OCI-LY3 (cell line): ENCODE results near the gene CRYGN.
A peak's percentile ranks its signal among the peaks of the same experiment; 100 is the strongest.

Experiments
- H2AFZ ChIP-seq: fragments of 200-600, 300-600 bp; shearing (Covaris generic); 2 replicates; pipeline ENCODE4 v1.6.0; 2014; ENCODE audit warnings: antibody characterized with exemption, low read depth, low read length
- H3K27ac ChIP-seq: fragments of 200-600, 300-600 bp; sonication (generic); 2 replicates; pipeline ENCODE4 v1.5.1; 2014; ENCODE audit warnings: mild to moderate bottlenecking, low read length, moderate library complexity, mixed read lengths
- H3K27me3 ChIP-seq: fragments of 200-600, 300-600 bp; sonication (generic); 2 replicates; pipeline ENCODE4 v1.6.1; 2014; ENCODE audit warnings: low read depth, low read length, mixed read lengths
- H3K36me3 ChIP-seq: fragments of 200-600, 300-600 bp; sonication (generic); replicated peaks from 2 replicates; pipeline ENCODE3; 2014; ENCODE audit warnings: low read depth, low read length, mixed read lengths
- H3K4me1 ChIP-seq: fragments of 300-600, 200-600 bp; sonication (generic); 2 replicates; pipeline ENCODE4 v1.6.1; 2014; ENCODE audit warnings: low read length, mixed read lengths
- H3K4me2 ChIP-seq: fragments of 200-600, 300-600 bp; sonication (generic); 2 replicates; pipeline ENCODE4 v1.6.1; 2014; ENCODE audit warnings: low read length, mixed read lengths
- H3K4me3 ChIP-seq: fragments of 300-600, 200-600 bp; sonication (generic); 2 replicates; pipeline ENCODE4 v1.5.1; 2014; ENCODE audit warnings: antibody characterized with exemption, mild to moderate bottlenecking, low read length, moderate library complexity
- H3K79me2 ChIP-seq: fragments of 300-600, 200-600 bp; shearing (Covaris generic); 2 replicates; pipeline ENCODE4 v1.6.1; 2014; ENCODE audit warnings: mild to moderate bottlenecking, low read length, mixed read lengths
- H3K9ac ChIP-seq: fragments of 300-600, 200-600 bp; shearing (Covaris generic); 2 replicates; pipeline ENCODE4 v1.6.0; 2014; ENCODE audit warnings: mild to moderate bottlenecking, low read length, moderate library complexity
- H3K9me3 ChIP-seq: fragments of 200-600, 300-600 bp; shearing (Covaris generic); 2 replicates; pipeline ENCODE4 v1.6.1; 2014; ENCODE audit warnings: low read length, mixed read lengths; ENCODE audit not compliant: insufficient read depth
- H4K20me1 ChIP-seq: fragments of 200-600, 300-600 bp; sonication (generic); 2 replicates; pipeline ENCODE4 v1.6.1; 2016; ENCODE audit warnings: low read length, mixed read lengths; ENCODE audit not compliant: insufficient read depth
- CTCF ChIP-seq: fragments of 200-600, 300-600 bp; sonication (generic); IDR thresholded peaks from 2 replicates; pipeline ENCODE4 v1.5.1; 2014; ENCODE audit warnings: antibody characterized with exemption, low read length, low read depth
- EZH2phosphoT487 ChIP-seq: fragments of 200-600 bp; shearing (Covaris generic); IDR thresholded peaks from 2 replicates; pipeline ENCODE4 v1.6.1; 2018; ENCODE audit warnings: antibody characterized with exemption, mixed run types, low read depth

Gene CRYGN

GRCh38 chr7:151381348-151382078, 58.4 kb downstream of the CRYGN start:
- TF ChIP-seq EZH2phosphoT487 = no peak
- no peak for TF ChIP-seq CTCF
- Histone ChIP-seq H4K20me1 (no peaks in the 10 kb centered on the region; the same call in 1 of the 2 replicates), H3K79me2 (no peaks in the 10 kb centered on the region), H3K27me3 (peaks cover 28% of the 10 kb centered on the region), H3K9me3 (no peaks in the 10 kb centered on the region), H3K4me3 (peak overlapping the region; percentile 70), H3K9ac (peak overlapping the region; percentile 29; the same call in 1 of the 2 replicates), H3K4me1 (peaks cover 12% of the 10 kb centered on the region), H2AFZ (peak overlapping the region; percentile 62; the same call in 1 of the 2 replicates), H3K4me2 (peak overlapping the region; percentile 83), H3K36me3 (no peaks in the 10 kb centered on the region), H3K27ac (no peak overlapping the region)

GRCh38 chr7:151381098-151381347, 58.9 kb downstream of the CRYGN start:
- Histone ChIP-seq H3K4me2 (peak overlapping the region; percentile 83), H3K27ac (no peak overlapping the region), H4K20me1 (no peaks in the 10 kb centered on the region; the same call in 1 of the 2 replicates), H3K4me1 (peaks cover 12% of the 10 kb centered on the region), H3K36me3 (no peaks in the 10 kb centered on the region), H3K9ac (peak overlapping the region; percentile 29; the same call in 1 of the 2 replicates), H3K27me3 (peaks cover 28% of the 10 kb centered on the region), H3K9me3 (no peaks in the 10 kb centered on the region), H3K79me2 (no peaks in the 10 kb centered on the region), H2AFZ (peak overlapping the region; percentile 62; the same call in 1 of the 2 replicates), H3K4me3 (peak overlapping the region; percentile 70)
- no peak for TF ChIP-seq EZH2phosphoT487
- TF ChIP-seq CTCF = no peak

- Histone ChIP-seq H3K79me2 (no peaks in the 10 kb centered on the region), H3K9me3 (no peaks in the 10 kb centered on the region), H3K9ac (peak overlapping the region; percentile 29; the same call in 1 of the 2 replicates), H3K27me3 (peaks cover 28% of the 10 kb centered on the region), H3K27ac (no peak overlapping the region), H3K4me2 (peak overlapping the region; percentile 83), H4K20me1 (no peaks in the 10 kb centered on the region; the same call in none of the 2 replicates), H3K36me3 (no peaks in the 10 kb centered on the region), H3K4me1 (peaks cover 12% of the 10 kb centered on the region), H3K4me3 (peak overlapping the region; percentile 70), H2AFZ (peak overlapping the region; percentile 62; the same call in 1 of the 2 replicates)
- no peak for TF ChIP-seq CTCF
- TF ChIP-seq EZH2phosphoT487 = no peak
These were observed 59.5 kb downstream of the CRYGN start for GRCh38 chr7:151380199-151381097.

GRCh38 chr7:151379534-151380198, 60.3 kb downstream of the CRYGN start:
- Histone ChIP-seq H3K27me3 (peaks cover 21% of the 10 kb centered on the region), H3K79me2 (no peaks in the 10 kb centered on the region), H3K9me3 (no peaks in the 10 kb centered on the region), H3K27ac (no peak overlapping the region), H3K4me1 (peaks cover 12% of the 10 kb centered on the region), H3K36me3 (no peaks in the 10 kb centered on the region), H2AFZ (no peak overlapping the region), H3K4me2 (no peak overlapping the region), H3K4me3 (no peak overlapping the region), H4K20me1 (no peaks in the 10 kb centered on the region; the same call in none of the 2 replicates), H3K9ac (no peak overlapping the region)
- TF ChIP-seq CTCF = no peak
